Adipocyte (in vitro differentiated cells): ENCODE data around the gene SERPINB12.

Source experiments
- DNase-seq: peaks from one replicate; pipeline ENCODE4 v3.0.0-alpha.2; 2015; ENCODE audit warnings: low read depth
- H3K27me3 ChIP-seq: replicated peaks from 2 replicates; pipeline ENCODE4 v1.7.0; 2013; ENCODE audit warnings: mild to moderate bottlenecking, low read length, moderate library complexity; ENCODE audit not compliant: control insufficient read depth, insufficient read depth
- H3K36me3 ChIP-seq: 2 replicates; pipeline ENCODE4 v1.7.0; 2013; ENCODE audit warnings: low read length, mild to moderate bottlenecking, moderate library complexity; ENCODE audit not compliant: control insufficient read depth, insufficient read depth, severe bottlenecking
- H3K4me1 ChIP-seq: 2 replicates; pipeline ENCODE4 v1.7.0; 2013; ENCODE audit warnings: mild to moderate bottlenecking, low read length, moderate library complexity; ENCODE audit not compliant: control insufficient read depth, insufficient read depth
- H3K4me3 ChIP-seq: 2 replicates; pipeline ENCODE4 v1.7.0; 2013; ENCODE audit warnings: mild to moderate bottlenecking, low read length, moderate library complexity
- H3K9ac ChIP-seq: 2 replicates; pipeline ENCODE4 v1.7.0; 2013; ENCODE audit warnings: mild to moderate bottlenecking, low read length, moderate library complexity
- H3K9me3 ChIP-seq: 2 replicates; pipeline ENCODE4 v1.7.0; 2013; ENCODE audit warnings: mild to moderate bottlenecking, low read length, moderate library complexity; ENCODE audit not compliant: control insufficient read depth

SERPINB12 gene

DNA sequence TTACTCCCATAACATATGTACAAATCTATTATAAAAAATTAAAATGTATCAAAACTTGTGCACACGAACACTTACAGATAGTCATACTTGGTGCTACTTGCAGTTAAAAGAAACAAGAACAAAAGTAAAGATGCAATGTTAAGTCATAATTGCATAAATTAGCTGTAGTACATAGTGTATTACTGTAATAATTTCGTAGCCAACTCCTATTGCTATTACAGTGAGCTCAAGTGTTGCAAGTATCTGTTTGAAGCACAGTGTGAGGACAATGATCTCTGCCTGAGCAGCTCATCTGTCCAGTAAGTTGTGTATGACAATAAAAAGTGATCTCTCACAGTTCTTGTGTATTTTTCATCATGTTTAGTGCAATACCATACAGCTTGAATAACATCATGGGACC is 37.4 kb downstream of the SERPINB12 start:
- no peaks in the 10 kb centered on the region for H3K27me3 ChIP-seq
- H3K9ac ChIP-seq = peak overlapping the region; percentile 10
- no peaks in the 10 kb centered on the region for H3K9me3 ChIP-seq
- H3K36me3 ChIP-seq = no peaks in the 10 kb centered on the region
- H3K4me3 ChIP-seq = no peak overlapping the region
- peaks cover 24% of the 10 kb centered on the region for H3K4me1 ChIP-seq
- no peak for DNase-seq

GRCh38 chr18:63585988-63586387 is 43.8 kb downstream of the SERPINB12 start:
- Histone ChIP-seq H3K9me3 (no peaks in the 10 kb centered on the region), H3K36me3 (no peaks in the 10 kb centered on the region), H3K4me3 (no peak overlapping the region), H3K27me3 (no peaks in the 10 kb centered on the region), H3K9ac (no peak overlapping the region), H3K4me1 (peaks cover 10% of the 10 kb centered on the region)
- DNase-seq = no peak

DNA sequence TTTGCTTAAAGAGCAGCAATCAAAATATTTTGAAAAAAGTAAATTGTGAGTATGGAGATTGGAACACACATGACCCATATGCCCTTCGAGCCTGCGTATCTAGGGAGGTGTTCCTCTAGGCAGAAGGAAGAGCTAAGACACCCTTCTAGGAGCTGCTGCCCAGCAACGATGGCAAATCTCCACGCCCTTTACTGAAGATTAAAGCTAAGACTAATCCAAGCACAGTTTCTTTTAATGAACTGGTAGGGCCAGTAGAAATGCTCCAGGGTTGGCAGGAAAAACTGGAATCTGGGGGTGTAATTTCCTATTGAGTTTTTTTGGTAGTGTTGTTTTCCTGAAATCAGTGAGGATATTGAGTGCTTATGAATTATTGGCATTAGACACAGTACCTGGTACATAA is 44.3 kb downstream of the SERPINB12 start:
- H3K9ac ChIP-seq = no peak overlapping the region
- DNase-seq = no peak
- no peaks in the 10 kb centered on the region for H3K27me3 ChIP-seq
- H3K4me1 ChIP-seq = peaks cover 10% of the 10 kb centered on the region
- H3K9me3 ChIP-seq = no peaks in the 10 kb centered on the region
- no peak overlapping the region for H3K4me3 ChIP-seq
- H3K36me3 ChIP-seq = no peaks in the 10 kb centered on the region

DNA sequence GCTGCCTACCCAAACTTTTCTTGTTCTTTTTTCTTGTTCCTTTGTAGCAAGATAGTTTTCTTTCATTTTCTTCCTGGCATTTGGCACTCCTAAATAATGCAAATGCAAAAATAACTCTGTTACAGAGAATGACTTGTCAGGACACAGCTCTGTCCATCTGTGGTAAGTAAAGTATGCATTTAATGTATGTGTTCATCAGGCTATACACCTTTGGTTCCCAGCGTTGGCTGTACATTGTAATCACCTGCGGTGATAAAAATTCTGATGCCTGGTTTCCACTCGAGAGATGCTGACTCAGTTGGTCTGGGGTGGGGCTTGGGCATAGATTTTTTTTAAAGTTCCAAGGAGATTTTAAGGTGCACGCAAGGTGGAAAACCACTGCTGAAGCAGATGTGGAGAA is 44.8 kb downstream of the SERPINB12 start, which contains the start of gene SERPINB13:
Gene SERPINB13, plus strand, starts transcription at position 378 of the 400 bp plus-strand sequence. CDS start 1,325 bp downstream, outside the sequence.
- no peak within 1 kb of the TSS for H3K9ac ChIP-seq
- H3K36me3 ChIP-seq = no peaks in the 10 kb centered on the region
- H3K9me3 ChIP-seq = no peaks in the 10 kb centered on the region
- H3K27me3 ChIP-seq = no peaks in the 10 kb centered on the region
- H3K4me3 ChIP-seq = no peak within 1 kb of the TSS
- peaks cover 12% of the 10 kb centered on the region for H3K4me1 ChIP-seq
- DNase-seq = no peak

DNA sequence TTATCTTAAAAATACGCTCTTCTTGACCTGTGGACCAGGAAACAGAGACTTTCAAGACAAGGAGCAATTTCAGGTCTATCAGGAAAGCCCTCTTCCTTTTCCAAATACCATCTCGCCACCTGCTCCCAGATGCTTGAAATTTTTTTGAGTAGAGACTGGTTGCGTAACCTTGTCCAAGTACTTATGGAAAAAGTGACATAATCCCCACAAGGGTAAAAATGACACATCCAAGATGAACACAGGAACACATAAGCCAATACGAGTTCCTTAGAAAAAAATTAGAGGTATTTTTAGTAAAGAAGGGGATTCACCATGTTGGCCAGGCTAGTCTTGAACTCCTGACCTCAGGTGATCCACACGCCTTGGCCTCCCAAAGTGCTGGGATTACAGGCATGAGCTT is 46.7 kb downstream of the SERPINB12 start:
- Histone ChIP-seq H3K36me3 (no peaks in the 10 kb centered on the region), H3K4me1 (peaks cover 14% of the 10 kb centered on the region), H3K27me3 (no peaks in the 10 kb centered on the region), H3K4me3 (no peak overlapping the region), H3K9me3 (no peaks in the 10 kb centered on the region), H3K9ac (no peak overlapping the region)
- peak; percentile 15 for DNase-seq

GRCh38 chr18:63590373-63590772 is 48.2 kb downstream of the SERPINB12 start:
- Histone ChIP-seq H3K9me3 (no peaks in the 10 kb centered on the region), H3K9ac (no peak overlapping the region), H3K36me3 (no peaks in the 10 kb centered on the region), H3K4me1 (peaks cover 14% of the 10 kb centered on the region), H3K4me3 (no peak overlapping the region), H3K27me3 (no peaks in the 10 kb centered on the region)
- DNase-seq = peak; percentile 56

- no peak overlapping the region for H3K4me3 ChIP-seq
- H3K9ac ChIP-seq = no peak overlapping the region
- no peak for DNase-seq
- no peaks in the 10 kb centered on the region for H3K9me3 ChIP-seq
- peaks cover 14% of the 10 kb centered on the region for H3K4me1 ChIP-seq
- no peaks in the 10 kb centered on the region for H3K36me3 ChIP-seq
- H3K27me3 ChIP-seq = no peaks in the 10 kb centered on the region
Measured at GRCh38 chr18:63590966-63591695, 49.0 kb downstream of the SERPINB12 start.

DNA sequence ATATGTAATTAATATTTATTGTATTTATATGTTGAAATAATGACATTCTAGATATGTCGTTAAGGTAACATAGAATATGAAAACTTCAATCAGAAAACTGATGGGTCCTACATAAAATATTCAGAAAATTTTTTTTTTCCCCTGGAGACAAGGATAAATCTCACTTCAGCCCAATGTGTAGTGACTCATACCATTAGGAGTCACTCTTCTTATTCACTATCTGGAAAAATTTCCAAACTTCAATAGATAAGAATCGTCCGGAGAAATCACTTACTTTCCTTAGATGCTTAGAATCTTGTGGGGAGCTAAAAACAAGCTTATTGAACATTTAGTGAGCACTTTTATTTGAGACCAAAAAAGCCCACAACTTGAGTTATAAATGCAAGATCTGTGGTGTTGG is 49.6 kb downstream of the SERPINB12 start:
- DNase-seq = no peak
- H3K4me3 ChIP-seq = no peak overlapping the region
- no peak overlapping the region for H3K9ac ChIP-seq
- no peaks in the 10 kb centered on the region for H3K27me3 ChIP-seq
- no peaks in the 10 kb centered on the region for H3K36me3 ChIP-seq
- peaks cover 14% of the 10 kb centered on the region for H3K4me1 ChIP-seq
- no peaks in the 10 kb centered on the region for H3K9me3 ChIP-seq

DNA sequence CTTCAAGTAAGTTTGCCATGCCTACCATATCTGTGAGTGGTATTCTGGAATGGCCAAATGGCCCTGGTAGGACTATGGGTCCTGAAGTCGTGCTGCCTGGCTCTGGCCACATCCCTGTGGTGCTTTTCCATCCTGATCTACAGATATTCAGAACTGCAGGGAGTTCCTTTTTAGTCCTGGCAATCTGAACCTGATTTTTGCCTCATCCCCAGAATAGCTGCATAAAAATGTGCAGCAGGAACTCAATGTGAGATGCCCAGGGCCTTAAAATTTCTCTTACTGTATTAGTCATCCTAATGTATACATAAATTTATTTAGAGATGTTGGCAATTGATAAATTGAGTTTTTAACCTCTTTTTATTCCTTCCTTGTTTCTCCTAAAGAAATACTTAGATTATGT is 50.3 kb downstream of the SERPINB12 start:
- H3K4me1 ChIP-seq = peaks cover 14% of the 10 kb centered on the region
- DNase-seq = no peak
- no peaks in the 10 kb centered on the region for H3K9me3 ChIP-seq
- no peaks in the 10 kb centered on the region for H3K36me3 ChIP-seq
- H3K27me3 ChIP-seq = no peaks in the 10 kb centered on the region
- no peak overlapping the region for H3K4me3 ChIP-seq
- no peak overlapping the region for H3K9ac ChIP-seq

DNA sequence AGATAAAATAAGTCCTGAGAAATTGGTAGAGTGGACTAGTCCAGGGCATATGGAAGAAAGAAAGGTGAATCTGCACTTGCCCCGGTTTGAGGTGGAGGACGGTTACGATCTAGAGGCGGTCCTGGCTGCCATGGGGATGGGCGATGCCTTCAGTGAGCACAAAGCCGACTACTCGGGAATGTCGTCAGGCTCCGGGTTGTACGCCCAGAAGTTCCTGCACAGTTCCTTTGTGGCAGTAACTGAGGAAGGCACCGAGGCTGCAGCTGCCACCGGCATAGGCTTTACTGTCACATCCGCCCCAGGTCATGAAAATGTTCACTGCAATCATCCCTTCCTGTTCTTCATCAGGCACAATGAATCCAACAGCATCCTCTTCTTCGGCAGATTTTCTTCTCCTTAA is 54.8 kb downstream of the SERPINB12 start:
- H3K4me3 ChIP-seq = no peak overlapping the region
- H3K9ac ChIP-seq = no peak overlapping the region
- H3K4me1 ChIP-seq = peaks cover 2% of the 10 kb centered on the region
- DNase-seq = no peak
- no peaks in the 10 kb centered on the region for H3K9me3 ChIP-seq
- no peaks in the 10 kb centered on the region for H3K36me3 ChIP-seq
- H3K27me3 ChIP-seq = no peaks in the 10 kb centered on the region

DNA sequence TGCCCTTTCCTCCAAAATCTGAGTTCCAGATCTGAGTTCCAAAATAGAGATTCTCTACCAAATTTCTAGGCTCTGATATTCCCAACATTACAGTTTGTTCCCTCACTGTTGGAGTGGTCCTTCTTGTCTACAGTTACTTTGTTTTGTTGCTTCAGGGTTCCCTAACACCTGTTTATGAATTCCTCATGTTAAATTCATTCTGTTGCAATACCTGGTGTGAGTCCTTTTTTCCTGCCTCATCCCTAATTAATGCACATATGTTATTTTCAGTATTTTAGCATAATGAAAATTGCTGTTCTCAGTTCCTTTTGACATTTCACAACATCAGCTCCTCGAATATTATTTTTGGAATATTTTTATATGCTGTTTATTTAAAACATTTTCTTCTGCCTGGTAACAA is 61.2 kb downstream of the SERPINB12 start:
- no peaks in the 10 kb centered on the region for H3K4me1 ChIP-seq
- H3K9ac ChIP-seq = no peak overlapping the region
- DNase-seq = no peak
- H3K27me3 ChIP-seq = no peaks in the 10 kb centered on the region
- H3K9me3 ChIP-seq = no peaks in the 10 kb centered on the region
- H3K4me3 ChIP-seq = no peak overlapping the region
- no peaks in the 10 kb centered on the region for H3K36me3 ChIP-seq

GRCh38 chr18:63603772-63604171 is 61.6 kb downstream of the SERPINB12 start:
- H3K27me3 ChIP-seq = no peaks in the 10 kb centered on the region
- H3K9ac ChIP-seq = no peak overlapping the region
- DNase-seq = peak; percentile 43
- H3K4me3 ChIP-seq = no peak overlapping the region
- H3K36me3 ChIP-seq = no peaks in the 10 kb centered on the region
- no peaks in the 10 kb centered on the region for H3K4me1 ChIP-seq
- H3K9me3 ChIP-seq = no peaks in the 10 kb centered on the region
